Measurements from ENCODE around the gene UPK1A.

Gene UPK1A

GRCh38 chr19:35639863-35640262 lies 26.5 kb upstream of the UPK1A start:
- no peaks in the 10 kb centered on the region for H3K79me2 ChIP-seq
- H3K4me1 ChIP-seq: no peaks in the 10 kb centered on the region
- H3K4me2 ChIP-seq (ENCODE audit: low read length): no peak overlapping the region
- no peak overlapping the region for H2AFZ ChIP-seq
- H3K4me3 ChIP-seq (ENCODE audit: low read depth, low read length): no peak overlapping the region
- no peak overlapping the region for H3K27ac ChIP-seq
- no peak for TF ChIP-seq CTCF (IDR thresholded peaks at IDR 0.05)
- H3K9me3 ChIP-seq (ENCODE audit: control insufficient read depth, low read length): no peaks in the 10 kb centered on the region
- H3K27me3 ChIP-seq (ENCODE audit: control insufficient read depth, insufficient read depth, low read length): no peaks in the 10 kb centered on the region
- no peaks in the 10 kb centered on the region for H3K36me3 ChIP-seq (ENCODE audit: control insufficient read depth, insufficient read depth, low read length)
- no peak overlapping the region for H3K9ac ChIP-seq

- TF ChIP-seq CTCF (IDR thresholded peaks at IDR 0.05): no peak
- no peak within 1 kb of the TSS for H3K4me3 ChIP-seq (ENCODE audit: low read depth, low read length)
- no peaks in the 10 kb centered on the region for H3K4me1 ChIP-seq
- H3K9ac ChIP-seq: no peak within 1 kb of the TSS
- H3K9me3 ChIP-seq (ENCODE audit: control insufficient read depth, low read length): no peaks in the 10 kb centered on the region
- H3K79me2 ChIP-seq: no peaks in the 10 kb centered on the region
- H3K36me3 ChIP-seq (ENCODE audit: control insufficient read depth, insufficient read depth, low read length): no peaks in the 10 kb centered on the region
- H2AFZ ChIP-seq: no peak within 1 kb of the TSS
- H3K27ac ChIP-seq: no peak within 1 kb of the TSS
- H3K4me2 ChIP-seq (ENCODE audit: low read length): no peak within 1 kb of the TSS
- H3K27me3 ChIP-seq (ENCODE audit: control insufficient read depth, insufficient read depth, low read length): no peaks in the 10 kb centered on the region
Measured at GRCh38 chr19:35641515-35642151, 24.7 kb upstream of the UPK1A start, which contains the start of gene ETV2. Gene ETV2, plus strand, starts transcription at chr19:35641745. Its CDS starts 716 bp downstream, at chr19:35642461.

DNA sequence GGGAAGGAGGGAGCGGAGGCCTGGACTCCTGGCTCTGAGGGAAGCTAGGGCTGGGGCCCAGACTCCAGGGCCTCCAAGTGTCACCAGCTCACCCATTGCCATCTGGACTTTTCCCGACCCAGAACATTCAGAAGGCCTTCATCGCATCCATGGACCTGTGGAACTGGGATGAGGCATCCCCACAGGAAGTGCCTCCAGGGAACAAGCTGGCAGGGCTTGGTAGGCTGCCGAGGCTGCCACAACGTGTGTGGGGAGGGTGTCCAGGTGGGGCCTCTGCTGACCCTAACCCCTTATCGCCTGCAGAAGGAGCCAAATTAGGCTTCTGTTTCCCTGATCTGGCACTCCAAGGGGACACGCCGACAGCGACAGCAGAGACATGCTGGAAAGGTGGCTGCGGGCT lies 24.0 kb upstream of the UPK1A start:
- no peak overlapping the region for H3K27ac ChIP-seq
- no peaks in the 10 kb centered on the region for H3K4me1 ChIP-seq
- H2AFZ ChIP-seq: no peak overlapping the region
- no peaks in the 10 kb centered on the region for H3K27me3 ChIP-seq (ENCODE audit: control insufficient read depth, insufficient read depth, low read length)
- TF ChIP-seq CTCF (IDR thresholded peaks at IDR 0.05): no peak
- no peak overlapping the region for H3K9ac ChIP-seq
- no peak overlapping the region for H3K4me3 ChIP-seq (ENCODE audit: low read depth, low read length)
- no peaks in the 10 kb centered on the region for H3K36me3 ChIP-seq (ENCODE audit: control insufficient read depth, insufficient read depth, low read length)
- H3K4me2 ChIP-seq (ENCODE audit: low read length): no peak overlapping the region
- peaks cover 1% of the 10 kb centered on the region for H3K79me2 ChIP-seq
- H3K9me3 ChIP-seq (ENCODE audit: control insufficient read depth, low read length): no peaks in the 10 kb centered on the region

- Histone ChIP-seq H2AFZ (peak overlapping the region; percentile 82), H3K4me1 (no peaks in the 10 kb centered on the region), H3K9ac (no peak overlapping the region), H3K79me2 (peaks cover 2% of the 10 kb centered on the region), H3K9me3 (ENCODE audit: control insufficient read depth, low read length) (no peaks in the 10 kb centered on the region), H3K27ac (peak overlapping the region; percentile 88), H3K4me3 (ENCODE audit: low read depth, low read length) (peak overlapping the region; percentile 81), H3K36me3 (ENCODE audit: control insufficient read depth, insufficient read depth, low read length) (no peaks in the 10 kb centered on the region), H3K27me3 (ENCODE audit: control insufficient read depth, insufficient read depth, low read length) (no peaks in the 10 kb centered on the region), H3K4me2 (ENCODE audit: low read length) (peak overlapping the region; percentile 99)
- no peak for TF ChIP-seq CTCF (IDR thresholded peaks at IDR 0.05)
Measured at GRCh38 chr19:35642798-35643254, 23.5 kb upstream of the UPK1A start.

All from parathyroid adenoma (tissue), 2 donors.